ENCODE measurements around the gene ZNRF3. TPM values are rescaled to one million over a fixed set of nuclear protein-coding genes. Genes with fewer than 3 reads are reported as not detected.

The ZNRF3 gene
- total RNA-seq, 1 donor from 2014 or later, result 23.1 TPM

DNA sequence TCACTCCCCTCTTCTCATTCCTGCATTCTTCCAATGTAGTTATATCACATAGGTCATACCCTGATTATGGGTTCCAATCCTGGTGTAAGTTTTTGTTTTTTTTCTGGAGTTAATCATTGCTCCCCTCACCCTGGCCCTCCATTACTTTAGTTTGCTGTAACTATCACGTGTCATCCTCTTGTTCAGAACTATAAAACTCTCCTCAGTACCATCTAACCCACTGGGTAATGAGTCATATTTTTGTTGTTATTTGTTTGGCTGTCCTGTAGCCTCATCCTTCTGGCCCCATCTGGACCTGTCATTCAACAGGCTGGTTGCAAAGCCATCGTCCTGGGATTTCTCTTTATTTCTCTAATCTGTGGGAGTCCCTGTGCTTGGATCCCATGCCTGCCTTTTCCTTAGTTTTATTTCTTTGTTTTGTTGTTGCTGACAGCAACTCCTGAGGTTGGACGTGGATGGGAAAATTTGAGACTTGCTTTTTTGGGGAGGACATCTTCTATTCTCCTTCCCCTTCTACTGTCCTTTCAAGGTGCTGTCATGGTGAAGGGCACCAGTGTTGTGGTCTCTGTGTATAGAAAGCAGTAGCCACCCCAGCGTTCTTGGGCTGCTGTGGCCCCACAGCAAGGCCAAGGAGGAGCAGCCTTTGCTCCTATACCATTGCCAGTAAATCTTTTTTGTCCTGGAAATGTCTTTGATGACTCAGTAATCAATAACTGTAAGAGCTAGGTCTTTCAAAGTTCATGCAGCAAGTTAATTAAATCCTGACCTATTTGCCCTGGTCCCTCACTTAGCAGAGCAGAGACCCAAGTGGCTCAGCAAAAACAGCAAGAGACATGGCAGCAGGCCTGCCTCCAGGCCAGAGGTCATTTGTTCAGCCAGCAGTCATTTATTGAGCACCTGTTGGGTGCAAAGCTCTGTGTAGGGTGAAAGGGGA is 95.8 kb downstream of the ZNRF3 start:
- Mint-ChIP-seq H3K27ac (peak overlapping the region; percentile 49), H3K4me1 (ENCODE audit: unreplicated experiment) (peaks cover 49% of the 10 kb centered on the region), H3K27me3 (no peaks in the 10 kb centered on the region), H3K36me3 (peaks cover 9% of the 10 kb centered on the region), H3K4me3 (no peak overlapping the region), H3K9me3 (peaks cover 4% of the 10 kb centered on the region)
- TF ChIP-seq, protein P1, sequence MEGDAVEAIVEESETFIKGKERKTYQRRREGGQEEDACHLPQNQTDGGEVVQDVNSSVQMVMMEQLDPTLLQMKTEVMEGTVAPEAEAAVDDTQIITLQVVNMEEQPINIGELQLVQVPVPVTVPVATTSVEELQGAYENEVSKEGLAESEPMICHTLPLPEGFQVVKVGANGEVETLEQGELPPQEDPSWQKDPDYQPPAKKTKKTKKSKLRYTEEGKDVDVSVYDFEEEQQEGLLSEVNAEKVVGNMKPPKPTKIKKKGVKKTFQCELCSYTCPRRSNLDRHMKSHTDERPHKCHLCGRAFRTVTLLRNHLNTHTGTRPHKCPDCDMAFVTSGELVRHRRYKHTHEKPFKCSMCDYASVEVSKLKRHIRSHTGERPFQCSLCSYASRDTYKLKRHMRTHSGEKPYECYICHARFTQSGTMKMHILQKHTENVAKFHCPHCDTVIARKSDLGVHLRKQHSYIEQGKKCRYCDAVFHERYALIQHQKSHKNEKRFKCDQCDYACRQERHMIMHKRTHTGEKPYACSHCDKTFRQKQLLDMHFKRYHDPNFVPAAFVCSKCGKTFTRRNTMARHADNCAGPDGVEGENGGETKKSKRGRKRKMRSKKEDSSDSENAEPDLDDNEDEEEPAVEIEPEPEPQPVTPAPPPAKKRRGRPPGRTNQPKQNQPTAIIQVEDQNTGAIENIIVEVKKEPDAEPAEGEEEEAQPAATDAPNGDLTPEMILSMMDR (conservative IDR thresholded peaks at IDR 0.05), result no peak
- DNase-seq (ENCODE audit: extremely low spot score, unreplicated experiment), result no peak

DNA sequence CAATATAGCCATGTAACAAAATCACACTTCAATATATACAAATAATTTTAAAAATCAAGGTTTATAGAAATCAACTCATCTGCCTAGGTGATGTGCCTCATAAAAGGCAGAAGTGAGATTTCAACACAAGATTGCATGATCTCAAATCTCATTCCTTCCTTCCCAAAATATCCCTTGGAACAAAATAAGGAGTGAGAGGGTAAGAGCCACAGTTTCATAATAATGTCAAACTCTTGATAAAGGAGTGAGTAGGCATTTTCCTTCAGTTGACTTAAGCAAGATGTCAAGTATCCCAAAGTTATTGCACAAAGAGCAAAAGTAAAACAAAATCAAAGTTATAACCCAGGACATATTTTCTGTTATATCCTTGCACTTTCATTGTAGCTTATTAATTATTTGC is 97.0 kb downstream of the ZNRF3 start:
- H3K4me1 Mint-ChIP-seq (ENCODE audit: unreplicated experiment), result peaks cover 56% of the 10 kb centered on the region
- H3K9me3 Mint-ChIP-seq, result peaks cover 4% of the 10 kb centered on the region
- DNase-seq (ENCODE audit: extremely low spot score, unreplicated experiment), result no peak
- H3K27me3 Mint-ChIP-seq, result no peaks in the 10 kb centered on the region
- TF ChIP-seq, protein P1 (conservative IDR thresholded peaks at IDR 0.05), result no peak
- H3K4me3 Mint-ChIP-seq, result no peak overlapping the region
- no peak overlapping the region for H3K27ac Mint-ChIP-seq
- peaks cover 13% of the 10 kb centered on the region for H3K36me3 Mint-ChIP-seq

DNA sequence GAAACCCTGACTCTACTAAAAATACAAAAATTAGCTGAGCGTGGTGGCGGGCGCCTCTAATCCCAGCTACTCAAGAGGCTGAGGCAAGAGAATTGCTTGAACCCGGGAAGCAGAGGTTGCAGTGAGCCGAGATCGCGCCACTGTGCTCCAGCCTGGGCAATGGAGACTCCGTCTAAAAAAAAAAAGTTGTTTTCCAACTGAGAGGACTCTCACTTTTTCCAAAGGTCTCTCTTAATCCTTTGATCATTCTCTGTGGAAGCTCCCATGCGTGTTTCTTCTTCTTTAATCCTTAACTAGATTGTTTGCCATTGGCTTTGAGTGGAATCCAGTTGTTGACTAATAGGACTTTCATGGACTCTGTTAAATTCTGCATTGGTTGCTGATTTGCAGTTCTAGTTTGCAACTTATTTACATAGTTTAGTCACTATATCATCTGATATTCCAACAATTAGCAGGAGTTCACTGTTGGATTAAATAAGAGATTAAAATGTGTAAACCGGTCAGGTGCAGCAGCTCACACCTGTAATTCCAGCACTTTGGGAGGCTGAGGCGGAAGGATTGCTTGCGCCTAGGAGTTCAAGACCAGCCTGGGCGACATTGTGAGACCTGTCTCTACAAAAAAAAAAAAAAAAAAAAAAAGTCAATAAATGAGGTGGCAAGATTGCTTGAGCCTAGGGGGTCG is 98.6 kb downstream of the ZNRF3 start:
- TF ChIP-seq, protein P1 (conservative IDR thresholded peaks at IDR 0.05), result no peak
- Mint-ChIP-seq H3K9me3 (peaks cover 4% of the 10 kb centered on the region), H3K4me3 (peak overlapping the region; percentile 12), H3K27me3 (no peaks in the 10 kb centered on the region), H3K27ac (no peak overlapping the region), H3K36me3 (peaks cover 24% of the 10 kb centered on the region), H3K4me1 (ENCODE audit: unreplicated experiment) (peaks cover 64% of the 10 kb centered on the region)
- no peak for DNase-seq (ENCODE audit: extremely low spot score, unreplicated experiment)

DNA sequence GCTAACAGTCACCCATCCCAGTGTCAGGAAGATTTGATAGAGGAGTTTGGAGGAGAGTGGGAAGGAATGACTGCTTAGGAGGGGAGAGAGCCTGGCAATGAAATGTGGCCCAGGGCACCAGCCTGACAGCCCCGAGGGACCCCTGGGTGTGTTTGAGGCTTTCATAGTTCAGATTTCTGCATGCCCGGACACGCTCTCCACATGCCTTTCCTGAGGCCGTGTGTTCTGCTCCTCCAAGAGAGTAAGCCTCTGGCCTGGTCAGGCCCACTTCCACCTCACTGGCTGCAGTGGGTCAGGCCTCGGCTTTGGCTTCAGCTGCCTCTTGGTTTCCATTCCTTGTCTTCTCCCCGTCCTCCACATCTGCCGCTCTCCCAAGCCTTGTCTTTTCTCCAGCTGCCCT is 99.8 kb downstream of the ZNRF3 start:
- TF ChIP-seq, protein P1 (conservative IDR thresholded peaks at IDR 0.05), result no peak
- Mint-ChIP-seq H3K27me3 (no peaks in the 10 kb centered on the region), H3K4me3 (peak overlapping the region; percentile 51), H3K9me3 (peaks cover 4% of the 10 kb centered on the region), H3K36me3 (peaks cover 36% of the 10 kb centered on the region), H3K27ac (peak overlapping the region; percentile 90), H3K4me1 (ENCODE audit: unreplicated experiment) (peaks cover 61% of the 10 kb centered on the region)
- no peak for DNase-seq (ENCODE audit: extremely low spot score, unreplicated experiment)

DNA sequence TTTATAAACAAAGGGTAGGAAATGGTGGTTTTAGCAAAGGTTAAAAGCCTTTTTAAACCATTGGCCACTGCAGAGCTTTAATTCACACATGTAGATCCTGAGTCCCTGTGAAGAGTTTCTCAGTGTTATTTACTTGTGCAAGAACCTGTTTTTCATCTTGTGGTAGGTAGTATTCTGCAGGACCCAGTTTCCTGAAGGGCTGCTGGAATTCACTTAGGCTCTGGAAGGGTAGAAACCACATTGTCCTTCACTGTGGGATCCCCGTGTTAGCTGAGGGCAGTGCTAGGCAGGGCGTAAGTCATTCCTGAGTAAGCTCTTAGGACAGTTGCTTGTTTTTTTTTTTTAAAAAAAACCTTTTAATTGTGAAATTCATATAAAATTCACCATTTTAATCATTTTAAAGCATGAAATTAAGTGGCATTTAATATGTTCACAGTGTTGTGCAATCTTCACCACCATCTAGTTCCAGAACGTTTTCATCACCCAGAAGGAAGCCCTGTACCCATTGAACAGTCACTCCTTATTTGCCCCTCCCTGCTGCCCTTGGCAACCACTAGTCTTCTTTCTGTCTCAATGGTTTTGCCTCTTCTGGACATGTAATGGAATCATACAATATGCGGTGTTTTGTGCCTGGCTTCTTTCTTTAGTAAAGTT is 100.5 kb downstream of the ZNRF3 start:
- Mint-ChIP-seq H3K36me3 (peaks cover 43% of the 10 kb centered on the region), H3K27ac (peak overlapping the region; percentile 90), H3K4me1 (ENCODE audit: unreplicated experiment) (peaks cover 58% of the 10 kb centered on the region), H3K9me3 (peaks cover 4% of the 10 kb centered on the region), H3K4me3 (peak overlapping the region; percentile 51), H3K27me3 (no peaks in the 10 kb centered on the region)
- no peak for DNase-seq (ENCODE audit: extremely low spot score, unreplicated experiment)
- TF ChIP-seq, protein P1 (conservative IDR thresholded peaks at IDR 0.05), result no peak
